HL-60/S4 treated with retinoic acid at 250 ng/mL for 4 days and 3 days (cell line): ENCODE measurements around the gene GPX7.
"Not testable (repeated sequence)": the region's sequence is repeated elsewhere in the genome, so short reads cannot be mapped to it uniquely, and the experiment has no call there.

Experiments used
- in situ Hi-C: fragments of 300-500 bp; cut with MboI; formaldehyde crosslinking; loops from 2 replicates; pipeline ENCODE4 v1.7.0; 2022; ENCODE audit warnings: low sequenced_read_pairs

Gene GPX7

GRCh38 chr1:52601991-52602855 lies at the start of gene GPX7:
TSS of gene GPX7 (plus strand) at chr1:52602371. CDS start at chr1:52602410, 39 bp downstream.
- in situ Hi-C loops: no loop called here

- in situ Hi-C loops: no loop called here
These were observed 49.4 kb upstream of the GPX7 start, which contains the start of gene TUT4 for GRCh38 chr1:52552505-52553361. TSS of gene TUT4 (minus strand) at chr1:52553092. CDS start at chr1:52526280, 26,812 bp downstream.

- in situ Hi-C loops: no loop called here
These were observed 48.6 kb upstream of the GPX7 start for GRCh38 chr1:52553362-52554266.

GRCh38 chr1:52554267-52554640 lies 47.9 kb upstream of the GPX7 start:
- in situ Hi-C loops: no loop called here

- in situ Hi-C loops: no loop called here
These were observed 47.4 kb upstream of the GPX7 start for GRCh38 chr1:52554756-52555155.

GRCh38 chr1:52556641-52557360 lies 45.4 kb upstream of the GPX7 start:
- in situ Hi-C loops: no loop called here

GRCh38 chr1:52558941-52559340 lies 43.2 kb upstream of the GPX7 start:
- in situ Hi-C loops: no loop called here

GRCh38 chr1:52559875-52560274 lies 42.3 kb upstream of the GPX7 start:
- in situ Hi-C loops: no loop called here

GRCh38 chr1:52562766-52563165 lies 39.4 kb upstream of the GPX7 start:
- in situ Hi-C loops: no loop called here

- in situ Hi-C loops: no loop called here
These were observed 34.2 kb upstream of the GPX7 start for GRCh38 chr1:52567943-52568342.

- in situ Hi-C loops: no loop called here
These were observed 32.5 kb upstream of the GPX7 start for GRCh38 chr1:52569449-52570210.

GRCh38 chr1:52571783-52572182 lies 30.4 kb upstream of the GPX7 start:
- in situ Hi-C loops: no loop called here

GRCh38 chr1:52572387-52572786 lies 29.8 kb upstream of the GPX7 start:
- in situ Hi-C loops: no loop called here

GRCh38 chr1:52574594-52574993 lies 27.6 kb upstream of the GPX7 start:
- in situ Hi-C loops: no loop called here

GRCh38 chr1:52576074-52576473 lies 26.1 kb upstream of the GPX7 start:
- in situ Hi-C loops: no loop called here

GRCh38 chr1:52578066-52578465 lies 24.1 kb upstream of the GPX7 start:
- in situ Hi-C loops: not testable (repeated sequence)

- in situ Hi-C loops: no loop called here
These were observed 22.8 kb upstream of the GPX7 start for GRCh38 chr1:52579415-52579814.

- in situ Hi-C loops: no loop called here
These were observed 21.9 kb upstream of the GPX7 start for GRCh38 chr1:52580283-52580682.

GRCh38 chr1:52582116-52582696 lies 20.0 kb upstream of the GPX7 start:
- in situ Hi-C loops: no loop called here
